Measurements from ENCODE around the gene CC2D1B. TPM values are rescaled to one million over a fixed set of nuclear protein-coding genes. Genes with fewer than 3 reads are reported as not detected.

Gene CC2D1B
- total RNA-seq, 1 donor from 2014 or later: 23.8 TPM

GRCh38 chr1:52357397-52357796, 8.6 kb downstream of the CC2D1B start:
- Histone ChIP-seq H3K27me3 (no peaks in the 10 kb centered on the region), H3K4me1 (no peaks in the 10 kb centered on the region), H3K4me3 (no peak overlapping the region), H3K27ac (no peak overlapping the region), H3K9me3 (no peaks in the 10 kb centered on the region), H3K36me3 (peaks cover 0 to 93% of the 10 kb centered on the region in 2 donors)
- intact Hi-C loops (cut with DNase I): no loop called here
- TF ChIP-seq, protein P1, sequence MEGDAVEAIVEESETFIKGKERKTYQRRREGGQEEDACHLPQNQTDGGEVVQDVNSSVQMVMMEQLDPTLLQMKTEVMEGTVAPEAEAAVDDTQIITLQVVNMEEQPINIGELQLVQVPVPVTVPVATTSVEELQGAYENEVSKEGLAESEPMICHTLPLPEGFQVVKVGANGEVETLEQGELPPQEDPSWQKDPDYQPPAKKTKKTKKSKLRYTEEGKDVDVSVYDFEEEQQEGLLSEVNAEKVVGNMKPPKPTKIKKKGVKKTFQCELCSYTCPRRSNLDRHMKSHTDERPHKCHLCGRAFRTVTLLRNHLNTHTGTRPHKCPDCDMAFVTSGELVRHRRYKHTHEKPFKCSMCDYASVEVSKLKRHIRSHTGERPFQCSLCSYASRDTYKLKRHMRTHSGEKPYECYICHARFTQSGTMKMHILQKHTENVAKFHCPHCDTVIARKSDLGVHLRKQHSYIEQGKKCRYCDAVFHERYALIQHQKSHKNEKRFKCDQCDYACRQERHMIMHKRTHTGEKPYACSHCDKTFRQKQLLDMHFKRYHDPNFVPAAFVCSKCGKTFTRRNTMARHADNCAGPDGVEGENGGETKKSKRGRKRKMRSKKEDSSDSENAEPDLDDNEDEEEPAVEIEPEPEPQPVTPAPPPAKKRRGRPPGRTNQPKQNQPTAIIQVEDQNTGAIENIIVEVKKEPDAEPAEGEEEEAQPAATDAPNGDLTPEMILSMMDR (IDR thresholded peaks at IDR 0.05): no peak
- no peak for TF ChIP-seq POLR2A (IDR thresholded peaks at IDR 0.05)
- TF ChIP-seq POLR2AphosphoS5 (IDR thresholded peaks at IDR 0.05; ENCODE audit: insufficient read depth in 1 of 2, low read depth in 1 of 2): no peak
- DNase-seq (ENCODE audit: extremely low spot score in 2 of 2): no peak

GRCh38 chr1:52356818-52357355, 9.1 kb downstream of the CC2D1B start:
- intact Hi-C loops (cut with DNase I): no loop called here
- H3K27me3 ChIP-seq: no peaks in the 10 kb centered on the region

DNA sequence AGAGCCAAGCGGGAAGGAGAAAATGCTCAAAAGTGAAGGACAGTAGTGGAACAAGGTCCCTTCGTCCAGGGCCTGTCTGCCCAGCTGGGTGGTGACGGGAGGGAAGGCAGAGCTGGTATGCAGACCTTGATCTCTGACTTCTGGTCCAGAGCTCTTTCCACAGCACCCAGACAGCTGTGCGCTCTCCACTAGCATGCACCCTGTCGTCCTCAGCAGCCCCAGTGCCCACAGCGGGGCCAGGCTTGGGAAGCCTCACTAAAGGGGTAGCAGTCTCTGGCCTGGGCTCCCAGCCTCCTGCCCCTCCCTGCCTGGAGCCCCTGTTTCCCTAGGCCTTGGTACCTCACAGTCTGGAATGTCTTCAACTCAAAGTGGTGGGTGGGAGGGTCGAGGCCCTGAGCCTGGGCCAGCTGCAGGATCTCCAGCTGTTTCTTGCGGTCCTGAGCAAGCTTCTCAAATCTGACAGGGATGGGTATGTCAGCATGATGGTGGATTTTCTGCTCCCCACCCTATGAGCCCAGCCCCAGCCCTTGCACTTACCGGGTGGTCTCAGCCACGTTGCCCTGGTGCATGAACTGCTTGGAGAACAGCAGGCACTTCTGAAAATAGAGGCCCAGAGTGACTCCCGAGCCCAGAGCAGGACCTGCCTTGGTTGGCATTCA, 10.0 kb downstream of the CC2D1B start:
- TF ChIP-seq POLR2AphosphoS5 (IDR thresholded peaks at IDR 0.05; ENCODE audit: insufficient read depth in 1 of 2, low read depth in 1 of 2): no peak
- TF ChIP-seq, protein P1 (IDR thresholded peaks at IDR 0.05): no peak
- no peak for TF ChIP-seq POLR2A (IDR thresholded peaks at IDR 0.05)
- intact Hi-C loops (cut with DNase I): no loop called here
- Histone ChIP-seq H3K4me1 (no peaks in the 10 kb centered on the region), H3K4me3 (no peak overlapping the region), H3K9me3 (no peaks in the 10 kb centered on the region), H3K27ac (no peak overlapping the region), H3K27me3 (no peaks in the 10 kb centered on the region), H3K36me3 (peaks cover 0 to 84% of the 10 kb centered on the region in 2 donors)
- no peak for DNase-seq (ENCODE audit: extremely low spot score in 2 of 2)

More at GRCh38 chr1:52356818-52357355, 9.1 kb downstream of the CC2D1B start:
- TF ChIP-seq POLR2AphosphoS5 (IDR thresholded peaks at IDR 0.05; ENCODE audit: insufficient read depth in 1 of 2, low read depth in 1 of 2): no peak
- no peak for TF ChIP-seq POLR2A (IDR thresholded peaks at IDR 0.05)
- TF ChIP-seq, protein P1 (IDR thresholded peaks at IDR 0.05): no peak
- DNase-seq (ENCODE audit: extremely low spot score in 2 of 2): no peak
- Histone ChIP-seq H3K27ac (no peak overlapping the region), H3K4me3 (no peak overlapping the region), H3K4me1 (no peaks in the 10 kb centered on the region), H3K9me3 (no peaks in the 10 kb centered on the region), H3K36me3 (peaks cover 0 to 88% of the 10 kb centered on the region in 2 donors)

GRCh38 chr1:52355436-52355835, 10.6 kb downstream of the CC2D1B start:
- intact Hi-C loops (cut with DNase I): no loop called here
- DNase-seq (ENCODE audit: extremely low spot score in 2 of 2): no peak
- Histone ChIP-seq H3K4me1 (no peaks in the 10 kb centered on the region), H3K27me3 (no peaks in the 10 kb centered on the region), H3K27ac (no peak overlapping the region), H3K4me3 (no peak overlapping the region), H3K9me3 (no peaks in the 10 kb centered on the region), H3K36me3 (peaks cover 0 to 78% of the 10 kb centered on the region in 2 donors)
- TF ChIP-seq POLR2AphosphoS5 (IDR thresholded peaks at IDR 0.05; ENCODE audit: insufficient read depth in 1 of 2, low read depth in 1 of 2) (no peak), POLR2A (IDR thresholded peaks at IDR 0.05) (no peak)
- TF ChIP-seq, protein P1 (IDR thresholded peaks at IDR 0.05): no peak

- H3K4me1 ChIP-seq: no peaks in the 10 kb centered on the region
- TF ChIP-seq POLR2AphosphoS5 (IDR thresholded peaks at IDR 0.05; ENCODE audit: insufficient read depth in 1 of 2, low read depth in 1 of 2) (no peak), POLR2A (IDR thresholded peaks at IDR 0.05) (no peak)
- TF ChIP-seq, protein P1 (IDR thresholded peaks at IDR 0.05): no peak
- intact Hi-C loops (cut with DNase I): no loop called here
- no peak overlapping the region for H3K27ac ChIP-seq
- no peaks in the 10 kb centered on the region for H3K9me3 ChIP-seq
- no peak overlapping the region for H3K4me3 ChIP-seq
- H3K27me3 ChIP-seq: no peaks in the 10 kb centered on the region
- no peak for DNase-seq (ENCODE audit: extremely low spot score in 2 of 2)
- H3K36me3 ChIP-seq: peaks cover 0 to 51% of the 10 kb centered on the region in 2 donors
Observed at GRCh38 chr1:52352690-52353089, 13.3 kb downstream of the CC2D1B start.

All from vagina (tissue), 2 donors.